VCaP (cell line): ENCODE measurements around the gene ARHGAP4.

Experiments used
- H3K27ac ChIP-seq: fragments of 450-650 bp; 2 replicates; pipeline ENCODE4 v1.5.1; 2017
- CTCF ChIP-seq: fragments of 450-650 bp; conservative IDR thresholded peaks from 2 replicates; pipeline ENCODE4 v1.5.1; 2017; ENCODE audit warnings: mild to moderate bottlenecking, moderate library complexity

The ARHGAP4 gene

GRCh38 chrX:153948002-153948466, 22.0 kb upstream of the ARHGAP4 start:
- H3K27ac ChIP-seq = no peak overlapping the region
- no peak for TF ChIP-seq CTCF

- TF ChIP-seq CTCF = peak; percentile 93
- no peak overlapping the region for H3K27ac ChIP-seq
Observed at GRCh38 chrX:153947009-153947769, 21.1 kb upstream of the ARHGAP4 start.

- no peak overlapping the region for H3K27ac ChIP-seq
Observed at GRCh38 chrX:153945956-153946943, 20.2 kb upstream of the ARHGAP4 start.

GRCh38 chrX:153944800-153945150, 18.7 kb upstream of the ARHGAP4 start:
- TF ChIP-seq CTCF = no peak
- peak overlapping the region; percentile 61; the same call in 1 of the 2 replicates for H3K27ac ChIP-seq

More at GRCh38 chrX:153945956-153946943, 20.2 kb upstream of the ARHGAP4 start:
- no peak for TF ChIP-seq CTCF

GRCh38 chrX:153944140-153944799, 18.2 kb upstream of the ARHGAP4 start, which contains the start of gene RENBP:
RENBP (minus strand) TSS chrX:153944643; CDS start chrX:153944610, 33 bp downstream.
- H3K27ac ChIP-seq = peak within 1 kb of the TSS; percentile 61; the same call in 1 of the 2 replicates
- TF ChIP-seq CTCF = no peak

GRCh38 chrX:153941336-153942252, 15.5 kb upstream of the ARHGAP4 start:
- TF ChIP-seq CTCF = no peak
- H3K27ac ChIP-seq = no peak overlapping the region
